IMR-90 (cell line): Measurements from ENCODE around the gene RTRAF. TPM values are rescaled to one million over a fixed set of nuclear protein-coding genes. Genes with fewer than 3 reads are reported as not detected.

Experiments used
- ATAC-seq: fragments of 200-7000 bp; cut with Tn5 transposase; 2 replicates; pipeline ENCODE4 v1.9.1; 2020; ENCODE audit warnings: low read depth, mild to moderate bottlenecking, moderate library complexity
- BruUV-seq: library from RNA; stranded (reverse); fragments of 400-500 nt; replicated peaks from 2 replicates; lab custom pipeline; 2021; lab: Mats Ljungman, UMichigan
- CTCF ChIA-PET: fragments of 300-600 bp; formaldehyde crosslinking; extraction: SDS; loops from one replicate; lab custom pipeline; 2021; ENCODE audit warnings: antibody characterized with exemption; lab: Yijun Ruan, JAX
- POLR2A ChIA-PET: fragments of 300-600 bp; sonication (Branson Sonifier 250); formaldehyde crosslinking; loops from one replicate; lab custom pipeline; 2022; ENCODE audit warnings: antibody characterized with exemption; ENCODE audit not compliant: unreplicated experiment; lab: Charles Lee
- DNase-seq: peaks from one replicate; pipeline ENCODE4 v3.0.0; 2013
- H2AFZ ChIP-seq: replicated peaks from 2 replicates; pipeline ENCODE3; 2013; ENCODE audit warnings: low read length, mild to moderate bottlenecking; ENCODE audit not compliant: poor library complexity
- H2AK5ac ChIP-seq: 2 replicates; pipeline ENCODE4 v1.6.1; 2013; ENCODE audit warnings: low read depth, low read length, inconsistent platforms
- H2AK9ac ChIP-seq: replicated peaks from 2 replicates; pipeline ENCODE3; 2013; ENCODE audit warnings: mild to moderate bottlenecking, low read depth, low read length, moderate library complexity; ENCODE audit not compliant: poor library complexity
- H2BK120ac ChIP-seq: 2 replicates; pipeline ENCODE4 v1.6.1; 2013; ENCODE audit warnings: low read depth, low read length, inconsistent platforms
- H2BK15ac ChIP-seq: 3 replicates; pipeline ENCODE4 v1.6.1; 2013; ENCODE audit warnings: low read depth, low read length, inconsistent platforms
- H2BK20ac ChIP-seq: 2 replicates; pipeline ENCODE4 v1.6.1; 2013; ENCODE audit warnings: low read depth, mild to moderate bottlenecking, inconsistent platforms, low read length, moderate library complexity
- H2BK5ac ChIP-seq: 2 replicates; pipeline ENCODE4 v1.6.1; 2013; ENCODE audit warnings: mild to moderate bottlenecking, low read depth, low read length, inconsistent platforms; ENCODE audit not compliant: poor library complexity, severe bottlenecking
- H3K14ac ChIP-seq: replicated peaks from 2 replicates; pipeline ENCODE4 v1.6.1; 2013; ENCODE audit warnings: low read depth, low read length, inconsistent platforms
- H3K18ac ChIP-seq: 2 replicates; pipeline ENCODE4 v1.6.1; 2013; ENCODE audit warnings: low read depth, low read length, control low read depth
- H3K23ac ChIP-seq: 2 replicates; pipeline ENCODE4 v1.6.1; 2013; ENCODE audit warnings: low read depth, low read length, inconsistent platforms
- H3K27ac ChIP-seq: 2 replicates; pipeline ENCODE4 v1.5.1; 2013; ENCODE audit warnings: mild to moderate bottlenecking, control low read depth, low read length; ENCODE audit not compliant: insufficient read depth
- H3K27me3 ChIP-seq: 2 replicates; pipeline ENCODE4 v1.6.1; 2013; ENCODE audit warnings: low read length; ENCODE audit not compliant: control insufficient read depth, insufficient read depth
- H3K36me3 ChIP-seq: 2 replicates; pipeline ENCODE4 v1.6.1; 2013; ENCODE audit warnings: low read length, mixed read lengths; ENCODE audit not compliant: control insufficient read depth, insufficient read depth
- H3K4ac ChIP-seq: 2 replicates; pipeline ENCODE4 v1.6.1; 2013; ENCODE audit warnings: low read depth, low read length, inconsistent platforms
- H3K4me1 ChIP-seq: 2 replicates; pipeline ENCODE4 v1.6.1; 2013; ENCODE audit warnings: low read length, mixed read lengths; ENCODE audit not compliant: control insufficient read depth, insufficient read depth
- H3K4me2 ChIP-seq: 2 replicates; pipeline ENCODE4 v1.6.1; 2013; ENCODE audit warnings: low read depth, mild to moderate bottlenecking, control low read depth, low read length, moderate library complexity
- H3K4me3 ChIP-seq: 2 replicates; pipeline ENCODE4 v1.5.1; 2013; ENCODE audit warnings: low read depth, mild to moderate bottlenecking, control low read depth, low read length, moderate library complexity; ENCODE audit not compliant: insufficient read depth
- H3K56ac ChIP-seq: 2 replicates; pipeline ENCODE4 v1.6.1; 2013; ENCODE audit warnings: low read length, inconsistent platforms; ENCODE audit not compliant: insufficient read depth; ENCODE audit errors: extremely low read depth
- H3K79me1 ChIP-seq, 2 experiments: 2 replicates each; pipeline ENCODE4 v1.6.1; 2013; ENCODE audit warnings: low read length in 2 of 2, inconsistent platforms in 1 of 2, low read depth in 1 of 2
- H3K9ac ChIP-seq: 2 replicates; pipeline ENCODE4 v1.6.1; 2013; ENCODE audit warnings: low read depth, low read length, control low read depth
- H3K9me1 ChIP-seq: 2 replicates; pipeline ENCODE4 v1.6.1; 2013; ENCODE audit warnings: low read length, inconsistent platforms; ENCODE audit not compliant: insufficient read depth
- H3K9me3 ChIP-seq: 2 replicates; pipeline ENCODE4 v1.6.1; 2013; ENCODE audit warnings: low read length; ENCODE audit not compliant: control insufficient read depth, insufficient read depth
- H4K20me1 ChIP-seq: 2 replicates; pipeline ENCODE4 v1.6.1; 2013; ENCODE audit warnings: low read length, inconsistent platforms; ENCODE audit not compliant: insufficient read depth
- H4K5ac ChIP-seq: 2 replicates; pipeline ENCODE4 v1.6.1; 2013; ENCODE audit warnings: mild to moderate bottlenecking, low read depth, low read length, control low read depth
- H4K8ac ChIP-seq, 2 experiments: 2 replicates each; pipeline ENCODE4 v1.6.1; 2013; ENCODE audit warnings: low read depth in 2 of 2, low read length in 2 of 2, control low read depth in 1 of 2, inconsistent platforms in 1 of 2
- H4K91ac ChIP-seq: 2 replicates; pipeline ENCODE4 v1.6.1; 2013; ENCODE audit warnings: low read depth, low read length, inconsistent platforms; ENCODE audit not compliant: insufficient read depth
- BHLHE40 ChIP-seq: fragments of 150-350 bp; IDR thresholded peaks from 2 replicates; pipeline ENCODE4 v1.6.1; 2016; ENCODE audit warnings: mild to moderate bottlenecking, low read depth, low read length
- CEBPB ChIP-seq: IDR thresholded peaks from 2 replicates; pipeline ENCODE4 v1.6.1; 2012; ENCODE audit warnings: low read depth, low read length, improper control_type of control experiment
- CHD1 ChIP-seq: IDR thresholded peaks from 2 replicates; pipeline ENCODE4 v1.6.1; 2012; ENCODE audit warnings: low read depth, low read length, improper control_type of control experiment
- CTCF ChIP-seq: conservative IDR thresholded peaks from 2 replicates; pipeline ENCODE4 v1.5.1; 2012; ENCODE audit warnings: mild to moderate bottlenecking, low read depth, low read length, improper control_type of control experiment
- ELK1 ChIP-seq: fragments of 150-350 bp; IDR thresholded peaks from 2 replicates; pipeline ENCODE4 v1.6.1; 2016; ENCODE audit warnings: low read depth, mild to moderate bottlenecking, low read length, moderate library complexity, borderline replicate concordance
- FOS ChIP-seq: fragments of 150-350 bp; IDR thresholded peaks from 2 replicates; pipeline ENCODE4 v1.6.1; 2016; ENCODE audit warnings: low read depth, low read length
- MAFK ChIP-seq: IDR thresholded peaks from 2 replicates; pipeline ENCODE4 v1.6.1; 2012; ENCODE audit warnings: low read depth, low read length, improper control_type of control experiment
- MAZ ChIP-seq: IDR thresholded peaks from 2 replicates; pipeline ENCODE4 v1.6.1; 2012; ENCODE audit warnings: low read depth, mild to moderate bottlenecking, low read length, improper control_type of control experiment, moderate library complexity, borderline replicate concordance
- MXI1 ChIP-seq: IDR thresholded peaks from 2 replicates; pipeline ENCODE4 v1.6.1; 2012; ENCODE audit warnings: low read depth, mild to moderate bottlenecking, low read length, moderate library complexity, borderline replicate concordance
- NFE2L2 ChIP-seq: fragments of 150-350 bp; IDR thresholded peaks from 2 replicates; pipeline ENCODE4 v1.6.1; 2016; ENCODE audit warnings: low read depth, mild to moderate bottlenecking, low read length
- POLR2A ChIP-seq: IDR thresholded peaks from 2 replicates; pipeline ENCODE4 v1.6.1; 2012; ENCODE audit warnings: mild to moderate bottlenecking, low read depth, low read length
- RAD21 ChIP-seq: IDR thresholded peaks from 2 replicates; pipeline ENCODE4 v1.6.1; 2012; ENCODE audit warnings: low read length, improper control_type of control experiment
- RCOR1 ChIP-seq: IDR thresholded peaks from 2 replicates; pipeline ENCODE4 v1.6.1; 2012; ENCODE audit warnings: mild to moderate bottlenecking, low read length, improper control_type of control experiment; ENCODE audit not compliant: insufficient replicate concordance
- RFX5 ChIP-seq: IDR thresholded peaks from 2 replicates; pipeline ENCODE4 v1.8.0; 2012; ENCODE audit warnings: low read depth, mild to moderate bottlenecking, low read length, moderate library complexity
- SMC3 ChIP-seq: fragments of 150-350 bp; IDR thresholded peaks from 2 replicates; pipeline ENCODE4 v1.6.1; 2016; ENCODE audit warnings: low read depth, mild to moderate bottlenecking, antibody characterized with exemption, low read length, moderate library complexity
- USF2 ChIP-seq: fragments of 150-350 bp; IDR thresholded peaks from 2 replicates; pipeline ENCODE4 v1.6.1; 2017; ENCODE audit warnings: mild to moderate bottlenecking, antibody characterized with exemption, low read length, low read depth
- WGBS, 2 experiments: methylation state at CpG; one replicate each; pipeline versions ENCODE4 v1.1.5 to v1.1.7; 2013; ENCODE audit warnings: missing lambda C conversion rate in 2 of 2; ENCODE audit not compliant: insufficient read length in 1 of 2; ENCODE audit errors: extremely low coverage in 2 of 2; 5-methylcytosine and 5-hydroxymethylcytosine counted together
- dilution Hi-C: fragments of 300-500 bp; cut with HindIII; formaldehyde crosslinking; loops from one replicate; pipeline ENCODE4 v1.14.3; 2018; ENCODE audit warnings: low sequenced_read_pairs; ENCODE audit not compliant: unreplicated experiment
- in situ Hi-C: fragments of 300-500 bp; cut with MboI; formaldehyde crosslinking; loops from 3 replicates; pipeline ENCODE4 v1.14.3; 2019; ENCODE audit warnings: low sequenced_read_pairs, inconsistent platforms, mixed read lengths
- intact Hi-C: fragments of 100-400 bp; cut with micrococcal nuclease; formaldehyde crosslinking; loops from 2 replicates; pipeline ENCODE4 v1.10.0; 2022
- polyA plus RNA-seq, 3 experiments: library from polyadenylated mRNA; depleted of rRNA; stranded (reverse); fragments of >200 nt; gene quantifications; 2 replicates each; pipeline ENCODE4 v1.2.3, GENCODE V29; 2012; ENCODE audit warnings: low replicate concordance in 1 of 3
- total RNA-seq: library from RNA; depleted of rRNA; stranded (reverse); fragments of >200 nt; gene quantifications from 2 replicates; pipeline ENCODE4 v1.2.3, GENCODE V29; 2012

Gene RTRAF
- total and polyA plus RNA-seq, 2 of the 4 experiments (the other 2 are of a cell fraction) = 53.2 to 102 TPM

- no peak for ATAC-seq
- no peak overlapping the region for H4K91ac ChIP-seq
- H3K18ac ChIP-seq = no peak overlapping the region
- no peak overlapping the region; the same call in 1 of the 2 replicates for H3K4ac ChIP-seq
- H2AK9ac ChIP-seq = no peak overlapping the region
- no peak for DNase-seq
- H3K27ac ChIP-seq = no peak overlapping the region
- H3K23ac ChIP-seq = peak overlapping the region; percentile 59; the same call in 1 of the 2 replicates
- ChIA-PET CTCF (interaction anchor here (1.2 kb wide), 1 partner anchor 10 kb away, joined by 3 read pairs; no protein-coding TSS in a partner anchor), POLR2A (no interaction called here)
- no peaks in the 10 kb centered on the region; the same call in 1 of the 2 replicates for H4K20me1 ChIP-seq
- H4K8ac ChIP-seq = peak overlapping the region; percentile 86 to 99; a peak in 3 of 4 replicates
- no peak overlapping the region for H2BK15ac ChIP-seq
- no peaks in the 10 kb centered on the region for H3K27me3 ChIP-seq
- peak overlapping the region; percentile 88 for H4K5ac ChIP-seq
- no TSS peak for BruUV-seq
- WGBS, 2 experiments = no CpG with 5 or more reads among the region's 1 CpG
- H2BK20ac ChIP-seq = no peak overlapping the region
- H3K14ac ChIP-seq = no peak overlapping the region
- no peak overlapping the region for H3K9ac ChIP-seq
- in situ Hi-C loops = no loop called here
- H3K4me2 ChIP-seq = no peak overlapping the region
- peaks cover 3 to 28% of the 10 kb centered on the region in 2 experiments; a peak in 3 of 4 replicates for H3K79me1 ChIP-seq
- dilution Hi-C loops = no loop called here
- no peak overlapping the region for H2BK5ac ChIP-seq
- no peak for TF ChIP-seq USF2
- TF ChIP-seq RFX5 = no peak
- no peak for TF ChIP-seq ELK1
- TF ChIP-seq CEBPB = no peak
- TF ChIP-seq CTCF = no peak
- no peak for TF ChIP-seq NFE2L2
- no peak for TF ChIP-seq RCOR1
- no peak for TF ChIP-seq FOS
- TF ChIP-seq MAFK = no peak
- no peak for TF ChIP-seq RAD21
- TF ChIP-seq CHD1 = no peak
- no peak for TF ChIP-seq MAZ
- no peak for TF ChIP-seq MXI1
- no peak for TF ChIP-seq SMC3
- TF ChIP-seq POLR2A = no peak
- no peak for TF ChIP-seq BHLHE40
- peak overlapping the region; percentile 57 for H2AFZ ChIP-seq
- H3K36me3 ChIP-seq = peaks cover 6% of the 10 kb centered on the region; the same call in 1 of the 2 replicates
- H3K4me1 ChIP-seq = peaks cover 2% of the 10 kb centered on the region; the same call in 1 of the 2 replicates
- intact Hi-C loops = no loop called here
- no peak overlapping the region for H3K4me3 ChIP-seq
- peaks cover 3% of the 10 kb centered on the region for H3K9me1 ChIP-seq
- no peak overlapping the region for H2BK120ac ChIP-seq
- H3K56ac ChIP-seq = no peak overlapping the region
- H2AK5ac ChIP-seq = no peak overlapping the region
- 0 out of 2 replicates have a peak, but pooled peaks cover 4% of the 10 kb centered on the region for H3K9me3 ChIP-seq
Observed at GRCh38 chr14:51988221-51988620, 1.1 kb upstream of the RTRAF start.
